Mesodermal cell (in vitro differentiated cells): ENCODE measurements around the gene COL6A2.

Experiments used
- H3K27ac ChIP-seq: 2 replicates; pipeline ENCODE4 v1.7.0; 2013; ENCODE audit warnings: mild to moderate bottlenecking, low read depth, low read length, moderate library complexity; ENCODE audit not compliant: severe bottlenecking
- H3K36me3 ChIP-seq: 2 replicates; pipeline ENCODE4 v1.7.1; 2013; ENCODE audit warnings: mild to moderate bottlenecking, low read length, moderate library complexity; ENCODE audit not compliant: control insufficient read depth, insufficient read depth
- H3K4me1 ChIP-seq: one replicate; pipeline ENCODE4 v1.7.1; 2013; ENCODE audit warnings: mild to moderate bottlenecking, low read length; ENCODE audit not compliant: insufficient read depth, control insufficient read depth, poor library complexity, severe bottlenecking
- H3K4me3 ChIP-seq: 2 replicates; pipeline ENCODE4 v1.7.0; 2013; ENCODE audit warnings: low read length, control low read depth, mild to moderate bottlenecking; ENCODE audit not compliant: insufficient read depth, poor library complexity, severe bottlenecking; ENCODE audit errors: extremely low read depth
- H3K9me3 ChIP-seq: 2 replicates; pipeline ENCODE4 v1.7.1; 2013; ENCODE audit warnings: mild to moderate bottlenecking, low read length, moderate library complexity; ENCODE audit not compliant: control insufficient read depth
- WGBS, 2 experiments: methylation state at CpG; one replicate each; pipeline ENCODE4 v1.1.5; 2013; ENCODE audit warnings: missing lambda C conversion rate in 2 of 2; ENCODE audit not compliant: insufficient coverage in 2 of 2; 5-methylcytosine and 5-hydroxymethylcytosine counted together

Gene COL6A2

DNA sequence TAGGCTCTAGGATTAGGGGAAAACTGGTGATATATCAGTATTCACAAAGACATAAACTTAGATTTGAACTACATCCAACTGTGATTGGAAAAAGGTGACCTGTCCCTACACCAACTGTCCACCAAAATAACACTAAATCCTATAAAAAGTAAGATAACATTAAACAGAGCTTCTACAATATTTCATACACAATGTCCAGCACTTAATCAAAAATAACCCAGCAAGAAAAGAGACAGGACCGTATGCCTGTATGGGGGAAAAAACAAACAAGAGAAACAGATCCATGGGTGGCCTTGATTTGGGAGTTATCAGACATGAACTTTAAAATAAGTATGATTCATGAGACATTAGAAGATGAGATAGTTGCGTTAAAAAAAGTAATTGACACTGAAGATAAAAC is 9.7 kb upstream of the COL6A2 start:
- Histone ChIP-seq H3K4me1 (peaks cover 3% of the 10 kb centered on the region), H3K27ac (no peak overlapping the region), H3K36me3 (no peaks in the 10 kb centered on the region), H3K9me3 (peaks cover 18% of the 10 kb centered on the region), H3K4me3 (no peak overlapping the region)
- WGBS, 2 experiments, result 100% methylated on average over 1 of the region's 2 CpGs; no CpG with 5 or more reads in 1 of the 2 experiments

DNA sequence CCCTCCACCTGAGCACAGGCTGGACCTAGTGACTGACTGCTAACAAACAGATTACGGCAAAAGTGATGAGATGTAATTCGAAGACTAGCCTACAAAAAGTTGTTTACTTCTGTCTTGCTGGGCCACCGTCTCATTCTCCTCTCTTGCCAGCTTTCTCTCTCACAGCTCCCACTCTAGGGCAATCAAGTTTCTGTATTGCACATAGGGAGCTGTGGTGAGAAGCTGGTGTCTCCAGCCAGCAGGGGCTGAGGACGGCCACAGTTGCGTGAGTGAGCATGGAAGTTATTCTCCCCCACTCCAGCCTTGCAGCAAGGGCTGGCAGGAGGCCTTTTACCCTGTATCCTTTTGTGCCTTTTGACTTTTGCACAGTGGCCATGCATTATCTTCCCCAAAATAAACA is 8.6 kb upstream of the COL6A2 start:
- H3K4me3 ChIP-seq, result no peak overlapping the region
- WGBS, 2 experiments, result 88 to 93% methylated on average over 4 of the region's 5 CpGs
- H3K36me3 ChIP-seq, result no peaks in the 10 kb centered on the region
- H3K27ac ChIP-seq, result no peak overlapping the region
- peaks cover 18% of the 10 kb centered on the region for H3K9me3 ChIP-seq
- H3K4me1 ChIP-seq, result no peaks in the 10 kb centered on the region

DNA sequence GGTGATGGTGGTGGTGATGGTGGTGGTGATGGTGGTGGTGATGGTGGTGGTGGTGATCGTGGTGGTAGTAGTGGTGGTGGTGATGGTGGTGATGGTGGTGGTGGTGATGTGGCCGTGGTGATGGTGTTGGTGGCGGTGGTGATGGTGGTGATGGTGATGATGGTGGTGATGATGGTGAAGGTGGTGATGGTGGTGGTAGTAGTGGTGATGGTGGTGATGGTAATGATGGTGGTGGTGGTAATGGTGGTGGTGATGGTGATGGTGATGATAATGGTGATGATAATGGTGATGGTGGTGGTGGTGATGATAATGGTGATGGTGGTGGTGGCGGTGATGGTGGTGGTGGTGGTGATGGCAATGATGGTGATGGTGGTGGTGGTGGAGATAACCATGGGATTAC is 6.8 kb upstream of the COL6A2 start:
- Histone ChIP-seq H3K4me1 (no peaks in the 10 kb centered on the region), H3K4me3 (no peak overlapping the region), H3K36me3 (no peaks in the 10 kb centered on the region), H3K27ac (no peak overlapping the region), H3K9me3 (peaks cover 18% of the 10 kb centered on the region)
- 86 to 90% methylated on average over 2 to 3 of the region's 4 CpGs for WGBS, 2 experiments

DNA sequence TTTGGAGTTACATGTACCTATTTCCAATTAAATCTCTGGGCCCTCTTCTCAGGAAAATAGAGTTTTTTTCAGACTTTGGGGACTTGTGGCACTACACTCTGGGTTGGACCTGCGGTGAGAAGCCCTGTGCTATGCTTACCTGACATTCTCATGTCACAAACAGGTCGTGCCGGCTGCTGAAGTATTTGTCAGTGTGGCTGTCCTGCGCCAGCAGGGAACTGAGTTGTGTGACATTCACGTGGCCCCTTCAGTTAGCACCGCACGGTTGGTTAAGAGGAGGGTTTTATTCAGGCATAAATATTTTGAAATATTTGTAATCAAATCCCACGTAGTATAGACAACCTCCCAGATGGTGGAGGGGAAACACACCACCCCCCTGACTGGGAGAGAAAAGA is 6.3 kb upstream of the COL6A2 start:
- Histone ChIP-seq H3K9me3 (peaks cover 18% of the 10 kb centered on the region), H3K27ac (no peak overlapping the region), H3K36me3 (no peaks in the 10 kb centered on the region), H3K4me1 (no peaks in the 10 kb centered on the region), H3K4me3 (no peak overlapping the region)
- WGBS, 2 experiments, result 94 to 95% methylated on average over 3 to 5 of the region's 8 CpGs

DNA sequence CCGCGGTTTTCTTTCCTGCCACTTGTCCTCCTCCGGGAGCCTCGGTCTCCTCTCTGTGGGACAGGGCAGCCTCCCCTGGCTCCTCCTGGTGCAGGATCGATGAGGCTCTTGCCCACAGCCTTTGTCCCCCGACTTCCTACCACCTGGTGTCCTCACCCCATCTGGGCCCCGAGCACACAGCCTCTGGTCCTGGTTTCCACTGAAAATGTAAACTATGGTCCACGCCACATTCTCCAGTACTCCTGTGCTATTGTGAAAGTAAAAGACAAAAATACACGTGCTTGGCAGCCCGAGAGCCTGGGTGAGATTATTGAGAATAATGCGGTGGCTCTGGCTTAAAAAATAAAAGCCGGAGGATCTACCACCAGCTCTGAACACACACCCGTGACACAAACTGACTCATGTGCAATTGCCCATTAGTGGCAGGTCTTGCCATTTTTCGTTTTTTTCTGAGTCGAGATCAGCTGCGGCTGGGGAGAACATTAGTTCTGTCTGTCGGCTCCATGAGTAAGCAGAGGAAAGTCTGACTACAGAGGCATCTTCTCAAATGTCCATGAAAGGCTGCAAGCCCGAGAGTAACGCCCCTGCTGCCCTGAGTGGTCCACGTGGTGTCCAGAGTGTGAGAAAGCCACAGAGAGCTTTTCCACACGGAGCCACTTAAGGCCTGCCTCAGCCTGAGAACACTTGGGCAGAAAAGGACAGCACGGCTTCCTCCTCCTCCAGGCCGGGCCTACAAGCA is 5.7 kb upstream of the COL6A2 start:
- H3K27ac ChIP-seq, result no peak overlapping the region
- H3K9me3 ChIP-seq, result peaks cover 15% of the 10 kb centered on the region
- no peaks in the 10 kb centered on the region for H3K4me1 ChIP-seq
- 94 to 96% methylated on average over 19 to 22 of the region's 23 CpGs for WGBS, 2 experiments
- no peak overlapping the region for H3K4me3 ChIP-seq
- H3K36me3 ChIP-seq, result no peaks in the 10 kb centered on the region

DNA sequence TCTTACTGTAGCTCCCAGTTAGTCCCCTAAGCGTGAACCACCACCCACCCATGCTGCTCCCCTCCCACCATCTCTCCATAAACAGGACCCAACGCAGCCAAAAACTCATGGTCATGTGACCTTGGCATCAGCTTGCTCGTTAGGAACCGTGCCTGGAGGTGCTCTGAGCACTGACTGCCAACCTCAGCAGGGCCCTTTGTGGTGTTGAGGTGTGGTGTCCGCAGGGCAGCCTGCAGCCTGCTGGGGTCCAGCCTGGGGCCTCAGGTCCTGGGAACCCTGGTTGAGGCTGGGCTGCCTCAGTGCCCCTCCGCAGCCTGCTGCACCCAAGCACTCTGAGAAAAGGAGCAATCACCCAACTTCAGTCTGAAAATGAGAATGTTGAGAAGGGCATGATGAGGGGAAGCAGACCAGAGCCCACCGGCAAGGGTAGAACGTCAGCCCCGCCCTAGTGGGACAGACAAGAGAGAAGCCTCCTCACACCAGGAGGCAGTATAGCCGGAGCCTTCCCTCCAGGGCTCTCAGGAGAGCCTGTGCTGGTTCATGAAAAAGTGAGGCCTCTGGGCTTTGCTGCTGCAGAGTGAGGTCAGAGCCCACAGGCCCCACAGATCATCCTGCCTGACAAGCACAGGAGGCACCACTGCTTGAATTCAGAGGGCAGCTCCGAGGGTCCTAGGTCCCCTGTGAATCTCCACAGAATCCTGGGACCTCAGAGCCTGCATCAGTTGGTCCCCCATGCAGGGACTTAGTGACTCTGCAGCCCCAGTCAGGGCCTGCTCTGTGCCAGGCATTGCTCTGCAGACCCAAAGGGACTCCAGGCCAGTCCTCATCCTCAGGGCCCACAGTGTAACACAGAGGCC is 4.9 kb upstream of the COL6A2 start:
- H3K36me3 ChIP-seq, result no peaks in the 10 kb centered on the region
- H3K27ac ChIP-seq, result no peak overlapping the region
- 94 to 97% methylated on average over 4 to 10 of the region's 11 CpGs for WGBS, 2 experiments
- H3K9me3 ChIP-seq, result peaks cover 8% of the 10 kb centered on the region
- H3K4me1 ChIP-seq, result no peaks in the 10 kb centered on the region
- H3K4me3 ChIP-seq, result no peak overlapping the region

DNA sequence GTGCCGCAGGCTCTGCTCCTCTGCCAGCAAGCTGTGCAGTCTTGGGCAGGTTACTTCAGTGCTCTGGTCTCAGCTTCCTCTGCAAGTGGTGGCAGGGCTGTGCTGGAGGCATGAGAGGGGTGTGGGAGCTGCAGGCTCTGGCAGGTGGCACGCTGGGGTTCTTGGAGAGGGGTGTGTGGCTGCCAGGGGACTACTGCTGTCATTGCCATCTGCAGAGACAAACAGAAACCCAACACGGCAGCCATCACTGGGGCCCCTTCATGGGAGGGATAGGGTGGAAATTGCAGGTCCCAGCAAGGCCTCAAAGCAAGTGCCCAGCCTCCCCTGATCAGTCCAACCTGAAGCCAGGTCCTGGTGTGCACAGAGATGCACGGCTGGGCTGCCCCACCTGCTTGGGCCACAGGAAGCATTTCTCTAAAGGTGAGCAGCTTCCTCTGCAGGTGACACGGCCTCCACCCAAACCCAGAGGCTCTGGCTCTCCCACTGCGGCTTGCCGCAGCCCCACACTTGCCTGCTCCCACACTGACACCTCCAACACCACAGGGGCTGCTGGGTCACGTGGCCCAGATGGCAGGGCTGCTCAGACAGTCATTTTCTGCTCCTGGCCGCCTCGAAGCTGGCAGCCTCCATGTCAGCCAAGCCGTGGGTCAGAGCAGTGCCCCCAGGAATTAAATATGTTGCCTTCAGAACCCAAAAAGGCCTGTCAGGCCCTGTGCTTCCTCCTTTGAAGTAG is 4.1 kb upstream of the COL6A2 start:
- H3K4me1 ChIP-seq, result no peaks in the 10 kb centered on the region
- no peak overlapping the region for H3K4me3 ChIP-seq
- peaks cover 4% of the 10 kb centered on the region for H3K9me3 ChIP-seq
- H3K27ac ChIP-seq, result no peak overlapping the region
- no peaks in the 10 kb centered on the region for H3K36me3 ChIP-seq
- 87 to 93% methylated on average over 9 to 11 of the region's 11 CpGs for WGBS, 2 experiments

DNA sequence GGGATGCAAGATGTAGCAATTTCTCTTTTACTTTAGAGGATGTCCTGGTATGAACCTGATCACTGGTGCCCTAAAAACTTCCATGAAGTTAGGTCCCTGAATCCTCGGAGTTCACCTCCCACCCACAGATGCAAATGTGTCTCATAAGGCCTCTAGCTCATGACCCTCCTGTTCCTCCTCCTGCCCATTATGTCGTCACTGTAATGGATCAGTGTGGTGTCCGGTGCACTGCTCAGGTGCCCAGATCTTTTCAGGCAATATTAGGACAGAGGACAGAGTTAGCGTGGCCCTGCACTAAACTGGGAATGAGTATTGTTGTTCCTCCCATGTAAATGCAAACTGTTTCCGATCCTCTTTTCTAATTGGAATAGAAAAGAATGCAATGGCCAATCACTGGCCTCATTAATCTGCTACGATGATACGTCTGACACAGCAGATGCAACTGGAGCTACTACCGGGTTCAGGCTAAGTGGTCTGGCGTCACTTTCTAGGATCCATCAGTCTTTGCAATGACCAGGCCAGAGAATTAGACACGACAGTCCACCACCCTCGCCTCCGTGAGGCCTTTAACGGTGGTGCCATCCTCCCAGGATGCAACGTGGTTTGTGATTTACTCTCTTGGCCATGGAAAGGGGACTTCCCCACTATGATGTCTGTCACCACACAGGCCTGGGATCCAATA is 3.4 kb upstream of the COL6A2 start:
- 89 to 93% methylated on average over 13 to 14 of the region's 14 CpGs for WGBS, 2 experiments

DNA sequence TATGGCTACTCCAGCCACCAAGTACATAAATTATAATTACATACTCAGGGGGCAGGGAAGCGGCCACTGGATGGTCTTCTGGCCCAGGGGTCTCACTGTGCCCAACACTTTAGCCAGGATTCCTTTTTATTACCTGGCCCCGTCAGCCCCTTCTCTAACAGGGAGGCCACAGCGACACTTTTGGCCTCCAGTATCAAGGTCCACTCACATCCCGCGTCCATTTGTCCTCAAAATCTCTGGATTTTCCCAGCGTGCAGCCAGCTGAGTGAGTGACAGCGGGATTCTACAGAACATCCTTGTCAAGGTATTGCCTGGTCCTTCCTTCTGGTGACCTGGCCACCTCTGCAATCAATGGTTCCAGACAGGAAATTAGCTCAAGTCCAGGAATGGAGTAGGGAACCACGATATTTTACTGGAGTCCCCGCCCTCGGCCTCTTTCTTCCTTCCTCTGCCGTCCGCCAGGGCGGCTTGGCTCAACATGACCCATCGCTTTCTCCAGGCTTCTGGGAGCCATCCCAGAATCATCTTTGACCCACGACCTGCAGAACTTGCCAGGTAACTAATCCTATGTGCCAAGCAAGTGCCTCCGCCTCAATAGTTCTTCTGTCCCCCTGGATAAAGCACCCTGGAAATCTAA is 2.7 kb upstream of the COL6A2 start:
- Histone ChIP-seq H3K36me3 (peaks cover 7% of the 10 kb centered on the region), H3K27ac (no peak overlapping the region), H3K4me3 (no peak overlapping the region), H3K4me1 (no peaks in the 10 kb centered on the region), H3K9me3 (peaks cover 4% of the 10 kb centered on the region)
- 83 to 89% methylated on average over 13 to 16 of the region's 16 CpGs for WGBS, 2 experiments

More for the DNA sequence above, 3.4 kb upstream of the COL6A2 start:
- Histone ChIP-seq H3K9me3 (peaks cover 4% of the 10 kb centered on the region), H3K36me3 (peaks cover under 1% of the 10 kb centered on the region), H3K4me1 (no peaks in the 10 kb centered on the region), H3K27ac (no peak overlapping the region), H3K4me3 (no peak overlapping the region)
